SK-N-SH (cell line): ENCODE results near the gene GRM6.
A peak's percentile ranks its signal among the peaks of the same experiment; 100 is the strongest.

Source experiments
- CHD2 ChIP-seq: fragments of 150-350 bp; IDR thresholded peaks from 2 replicates; pipeline ENCODE4 v1.6.1; 2018; ENCODE audit warnings: low read length; ENCODE audit not compliant: partially characterized antibody
- CTCF ChIP-seq: fragments of 200-600 bp; sonication (generic); IDR thresholded peaks from 2 replicates; pipeline ENCODE4 v1.6.1; 2017; ENCODE audit warnings: antibody characterized with exemption, mild to moderate bottlenecking, moderate library complexity
- EP300 ChIP-seq, 2 experiments: IDR thresholded peaks; 2 replicates each; pipeline versions ENCODE4 v1.4.0 to v1.6.1; 2012; ENCODE audit warnings: borderline replicate concordance in 1 of 2, low read depth in 1 of 2, low read length in 1 of 2
- FOXM1 ChIP-seq: IDR thresholded peaks from 2 replicates; pipeline ENCODE4 v1.4.0; 2012; ENCODE audit warnings: low read depth, mild to moderate bottlenecking
- GATA2 ChIP-seq: sonication (generic); formaldehyde crosslinking; IDR thresholded peaks from 2 replicates; pipeline ENCODE4 v1.5.0; 2020; ENCODE audit warnings: mild to moderate bottlenecking, missing genetic modification reagents
- NFIC ChIP-seq: IDR thresholded peaks from 2 replicates; pipeline ENCODE4 v1.4.0; 2012; ENCODE audit warnings: borderline replicate concordance
- POLR2AphosphoS5 ChIP-seq: IDR thresholded peaks from 2 replicates; pipeline ENCODE4 v1.6.1; 2012; ENCODE audit warnings: low read depth, low read length
- RAD21 ChIP-seq: IDR thresholded peaks from 2 replicates; pipeline ENCODE4 v1.6.1; 2012; ENCODE audit warnings: mild to moderate bottlenecking, low read length
- REST ChIP-seq: IDR thresholded peaks from 2 replicates; pipeline ENCODE4 v1.6.1; 2012; ENCODE audit warnings: mild to moderate bottlenecking, low read depth, low read length, moderate library complexity
- RFX5 ChIP-seq: IDR thresholded peaks from 2 replicates; pipeline ENCODE4 v1.6.1; 2012; ENCODE audit warnings: mild to moderate bottlenecking, improper control_type of control experiment, low read length
- SIN3A ChIP-seq: IDR thresholded peaks from 2 replicates; pipeline ENCODE4 v1.6.1; 2012; ENCODE audit warnings: low read depth, mild to moderate bottlenecking, low read length, moderate library complexity, borderline replicate concordance
- TAF1 ChIP-seq: IDR thresholded peaks from 2 replicates; pipeline ENCODE4 v1.6.1; 2012; ENCODE audit warnings: low read depth, mild to moderate bottlenecking, low read length, moderate library complexity, borderline replicate concordance
- YY1 ChIP-seq: IDR thresholded peaks from 2 replicates; pipeline ENCODE4 v1.4.0; 2012; ENCODE audit warnings: low read depth, mild to moderate bottlenecking

- TF ChIP-seq NFIC (no peak), CTCF (no peak), RAD21 (no peak), EP300 (IDR thresholded peaks at IDR 0.05; ENCODE audit: borderline replicate concordance in 1 of 2, low read depth in 1 of 2, low read length in 1 of 2) (no peak), FOXM1 (no peak), POLR2AphosphoS5 (no peak), SIN3A (no peak), RFX5 (no peak), GATA2 (no peak), REST (no peak), TAF1 (peak; percentile 6; the same call in 1 of the 2 replicates), YY1 (no peak), CHD2 (peak; percentile 86)
These were observed 28.5 kb upstream of the GRM6 start, which contains the start of gene ZNF879 for GRCh38 chr5:179023528-179024189.
